Measurements from ENCODE around the gene DONSON.

DNA sequence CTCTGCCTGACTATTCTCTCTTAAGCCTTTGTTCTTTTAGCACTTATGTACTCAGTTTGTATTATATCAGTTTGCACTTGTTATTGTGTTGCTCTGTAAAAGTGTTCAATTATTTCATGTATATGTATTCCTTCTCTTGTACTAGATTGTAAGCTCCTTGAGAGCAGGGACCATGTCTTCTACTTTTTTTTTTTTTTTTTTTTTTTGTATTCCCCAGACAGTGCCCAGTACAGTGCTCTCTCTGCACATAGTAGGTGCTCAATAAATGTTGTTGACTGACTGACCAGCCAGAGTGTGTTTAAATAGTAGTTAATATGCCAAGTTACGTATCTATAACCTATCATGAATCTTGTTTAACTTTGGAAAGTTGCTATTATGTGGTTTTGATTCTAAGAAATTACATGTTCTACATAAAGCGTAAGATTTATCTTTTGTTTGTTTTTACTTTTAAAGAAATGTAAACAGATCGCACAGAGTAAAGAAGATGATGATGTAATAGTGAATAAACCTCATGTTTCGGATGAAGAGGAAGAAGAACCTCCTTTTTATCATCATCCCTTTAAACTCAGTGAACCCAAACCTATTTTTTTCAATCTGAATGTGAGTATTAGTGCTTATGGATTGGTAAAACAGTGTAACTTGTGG is 29.6 kb downstream of the DONSON start:
- no peak for TF ChIP-seq CTCF (IDR thresholded peaks at IDR 0.05)
- TF ChIP-seq POLR2A (IDR thresholded peaks at IDR 0.05) = no peak
- TF ChIP-seq POLR2AphosphoS5 (IDR thresholded peaks at IDR 0.05; ENCODE audit: insufficient read depth in 1 of 2, low read depth in 1 of 2) = no peak

Measured in vagina (tissue), 2 donors.